GM12873 (cell line): ENCODE data around the gene CDH11.

Source experiments
- CTCF ChIP-seq: IDR thresholded peaks from 2 replicates; pipeline ENCODE4 v1.5.1; 2012; ENCODE audit warnings: low read depth, mild to moderate bottlenecking, moderate library complexity, low read length, control low read depth; ENCODE audit not compliant: insufficient read depth; ENCODE audit errors: missing control alignments

Gene CDH11

GRCh38 chr16:65069065-65069464 lies 52.8 kb downstream of the CDH11 start:
- no peak for TF ChIP-seq CTCF

GRCh38 chr16:65068151-65068740 lies 53.6 kb downstream of the CDH11 start:
- TF ChIP-seq CTCF = no peak

- no peak for TF ChIP-seq CTCF
Observed at GRCh38 chr16:65066651-65067050, 55.2 kb downstream of the CDH11 start.

GRCh38 chr16:65065031-65065430 lies 56.8 kb downstream of the CDH11 start:
- TF ChIP-seq CTCF = no peak

GRCh38 chr16:65064131-65064530 lies 57.7 kb downstream of the CDH11 start:
- no peak for TF ChIP-seq CTCF

- no peak for TF ChIP-seq CTCF
Observed at GRCh38 chr16:65062736-65063583, 58.9 kb downstream of the CDH11 start.

- TF ChIP-seq CTCF = no peak
Observed at GRCh38 chr16:65061935-65062518, 59.8 kb downstream of the CDH11 start.
